K562 (cell line): Measurements from ENCODE around the gene EGFL7.

Source experiments
- CTCF ChIP-seq, 3 experiments: IDR thresholded peaks in 2 of 3; conservative IDR thresholded peaks in 1 of 3; 2 replicates each; pipeline ENCODE4 v1.5.1; 2011 to 2012; ENCODE audit warnings: low read length in 3 of 3, mild to moderate bottlenecking in 3 of 3, control low read depth in 2 of 3, improper control_type of control experiment in 1 of 3, inconsistent platforms in 1 of 3, low read depth in 1 of 3, mixed read lengths in 1 of 3, moderate library complexity in 1 of 3; ENCODE audit not compliant: insufficient read depth in 2 of 3
- FOXP4 ChIP-seq: sonication (generic); formaldehyde crosslinking; IDR thresholded peaks from 2 replicates; pipeline ENCODE4 v1.8.0; 2022; ENCODE audit warnings: mild to moderate bottlenecking, missing genetic modification reagents, borderline replicate concordance
- NCOR1 ChIP-seq: fragments of 450-650 bp; IDR thresholded peaks from 2 replicates; pipeline ENCODE4 v1.6.1; 2016; ENCODE audit warnings: mild to moderate bottlenecking, moderate library complexity
- RBM22 ChIP-seq: fragments of 200-400 bp; formaldehyde crosslinking; IDR thresholded peaks from 2 replicates; pipeline ENCODE4 v1.6.1; 2018; ENCODE audit warnings: low read length, low read depth; ENCODE audit not compliant: poor library complexity, severe bottlenecking
- RBM25 ChIP-seq: fragments of 200-400 bp; formaldehyde crosslinking; IDR thresholded peaks from 2 replicates; pipeline ENCODE4 v1.6.1; 2018; ENCODE audit warnings: low read length, low read depth, moderate library complexity; ENCODE audit not compliant: severe bottlenecking
- SNAPC5 ChIP-seq: fragments of 250-450 bp; sonication (Bioruptor Pico); IDR thresholded peaks from 2 replicates; pipeline ENCODE4 v1.8.0; 2021; ENCODE audit warnings: moderate library complexity, mild to moderate bottlenecking, inconsistent platforms
- YBX1 ChIP-seq: fragments of 450-650 bp; IDR thresholded peaks from 2 replicates; pipeline ENCODE4 v1.7.1; 2016; ENCODE audit warnings: mild to moderate bottlenecking
- ZNF512 ChIP-seq: IDR thresholded peaks from 2 replicates; pipeline ENCODE4 v1.6.1; 2016; ENCODE audit warnings: missing genetic modification characterization, missing compliant biosample characterization
- ZNF695 ChIP-seq: fragments of 450-650 bp; formaldehyde crosslinking; IDR thresholded peaks from 2 replicates; pipeline ENCODE4 v1.4.0; 2020; ENCODE audit warnings: mild to moderate bottlenecking, moderate library complexity
- ZNF76 ChIP-seq: fragments of 250-450 bp; sonication (Bioruptor Pico); IDR thresholded peaks from 2 replicates; pipeline ENCODE4 v1.4.0; 2020; ENCODE audit warnings: mild to moderate bottlenecking, moderate library complexity, borderline replicate concordance

- TF ChIP-seq RBM25 (no peak), ZNF512 (no peak), FOXP4 (CRISPR knock-in tag) (no peak), SNAPC5 (CRISPR knock-in tag) (no peak), ZNF695 (CRISPR knock-in tag) (no peak), CTCF (IDR thresholded peaks at IDR 0.05 in 2 of 3, conservative IDR thresholded peaks at IDR 0.05 in 1 of 3; ENCODE audit: insufficient read depth in 2 of 3, low read depth in 1 of 3, low read length in 3 of 3) (no peak), YBX1 (no peak), ZNF76 (no peak), NCOR1 (no peak), RBM22 (no peak)
Measured at GRCh38 chr9:136623016-136623841, 39.5 kb upstream of the EGFL7 start.
